Measurements from ENCODE around the gene IL37.

The IL37 gene

GRCh38 chr2:112919086-112919485, 8.1 kb downstream of the IL37 start:
- H3K9ac ChIP-seq (ENCODE audit: low read length in 5 of 5): no peak overlapping the region
- H3K4me1 ChIP-seq (ENCODE audit: control insufficient read depth in 5 of 5, insufficient read depth in 5 of 5, low read length in 5 of 5): no peaks in the 10 kb centered on the region
- H3K9me3 ChIP-seq (ENCODE audit: control insufficient read depth in 5 of 5, low read length in 5 of 5): peaks cover 0 to 4% (median 0%) of the 10 kb centered on the region in 5 donors
- no peak overlapping the region for H3K27ac ChIP-seq (ENCODE audit: low read depth, low read length)
- no peaks in the 10 kb centered on the region for H3K36me3 ChIP-seq (ENCODE audit: control insufficient read depth in 5 of 5, insufficient read depth in 5 of 5, low read length in 5 of 5)
- no peak overlapping the region for H3K4me3 ChIP-seq (ENCODE audit: low read depth in 1 of 5, low read length in 5 of 5)
- peaks cover 0 to 3% (median 0%) of the 10 kb centered on the region in 5 donors for H3K27me3 ChIP-seq (ENCODE audit: control insufficient read depth in 5 of 5, insufficient read depth in 4 of 5, low read length in 5 of 5)

DNA sequence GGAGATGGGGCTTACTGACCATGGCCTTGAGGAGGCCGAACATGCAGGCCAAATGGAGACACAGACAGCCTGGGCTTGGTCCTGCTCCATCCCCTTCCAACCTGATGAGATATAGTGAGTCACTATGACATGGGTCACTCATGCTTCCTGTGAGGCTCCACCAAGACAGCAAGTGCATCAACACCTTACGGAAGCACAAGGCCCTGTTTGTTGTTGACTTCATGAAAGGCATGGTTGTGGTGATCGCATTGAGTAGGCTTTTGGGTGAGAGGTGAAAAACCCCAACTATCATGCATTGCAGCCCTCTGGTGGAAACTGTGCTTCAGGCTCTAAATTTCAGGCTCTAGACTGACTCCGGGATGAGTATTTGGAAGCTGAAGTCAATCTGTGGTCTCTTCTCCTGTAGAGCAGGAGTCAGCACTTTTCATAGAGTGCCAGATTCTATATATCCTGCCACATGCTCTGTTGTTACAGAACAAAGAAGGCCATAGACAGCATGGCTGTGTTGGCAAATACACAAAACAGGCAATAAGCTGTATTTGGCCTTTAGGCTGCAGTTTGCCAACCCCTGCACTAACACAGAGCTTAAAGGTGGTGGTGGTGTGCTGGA, 10.1 kb downstream of the IL37 start:
- peaks cover 0 to 4% (median 0%) of the 10 kb centered on the region in 5 donors for H3K9me3 ChIP-seq (ENCODE audit: control insufficient read depth in 5 of 5, low read length in 5 of 5)
- no peaks in the 10 kb centered on the region for H3K4me1 ChIP-seq (ENCODE audit: control insufficient read depth in 5 of 5, insufficient read depth in 5 of 5, low read length in 5 of 5)
- no peak overlapping the region for H3K4me3 ChIP-seq (ENCODE audit: low read depth in 1 of 5, low read length in 5 of 5)
- H3K36me3 ChIP-seq (ENCODE audit: control insufficient read depth in 5 of 5, insufficient read depth in 5 of 5, low read length in 5 of 5): no peaks in the 10 kb centered on the region
- H3K27me3 ChIP-seq (ENCODE audit: control insufficient read depth in 5 of 5, insufficient read depth in 4 of 5, low read length in 5 of 5): peaks cover 0 to 5% (median 0%) of the 10 kb centered on the region in 5 donors
- no peak overlapping the region for H3K27ac ChIP-seq (ENCODE audit: low read depth, low read length)
- H3K9ac ChIP-seq (ENCODE audit: low read length in 5 of 5): no peak overlapping the region

- peaks cover 0 to 4% (median 0%) of the 10 kb centered on the region in 5 donors for H3K9me3 ChIP-seq (ENCODE audit: control insufficient read depth in 5 of 5, low read length in 5 of 5)
- H3K4me3 ChIP-seq (ENCODE audit: low read depth in 1 of 5, low read length in 5 of 5): no peak overlapping the region
- no peak overlapping the region for H3K9ac ChIP-seq (ENCODE audit: low read length in 5 of 5)
- H3K27ac ChIP-seq (ENCODE audit: low read depth, low read length): no peak overlapping the region
- H3K4me1 ChIP-seq (ENCODE audit: control insufficient read depth in 5 of 5, insufficient read depth in 5 of 5, low read length in 5 of 5): no peaks in the 10 kb centered on the region
- peaks cover 0 to 5% (median 0%) of the 10 kb centered on the region in 5 donors for H3K27me3 ChIP-seq (ENCODE audit: control insufficient read depth in 5 of 5, insufficient read depth in 4 of 5, low read length in 5 of 5)
- no peaks in the 10 kb centered on the region for H3K36me3 ChIP-seq (ENCODE audit: control insufficient read depth in 5 of 5, insufficient read depth in 5 of 5, low read length in 5 of 5)
Measured at GRCh38 chr2:112921982-112922381, 11.0 kb downstream of the IL37 start.

DNA sequence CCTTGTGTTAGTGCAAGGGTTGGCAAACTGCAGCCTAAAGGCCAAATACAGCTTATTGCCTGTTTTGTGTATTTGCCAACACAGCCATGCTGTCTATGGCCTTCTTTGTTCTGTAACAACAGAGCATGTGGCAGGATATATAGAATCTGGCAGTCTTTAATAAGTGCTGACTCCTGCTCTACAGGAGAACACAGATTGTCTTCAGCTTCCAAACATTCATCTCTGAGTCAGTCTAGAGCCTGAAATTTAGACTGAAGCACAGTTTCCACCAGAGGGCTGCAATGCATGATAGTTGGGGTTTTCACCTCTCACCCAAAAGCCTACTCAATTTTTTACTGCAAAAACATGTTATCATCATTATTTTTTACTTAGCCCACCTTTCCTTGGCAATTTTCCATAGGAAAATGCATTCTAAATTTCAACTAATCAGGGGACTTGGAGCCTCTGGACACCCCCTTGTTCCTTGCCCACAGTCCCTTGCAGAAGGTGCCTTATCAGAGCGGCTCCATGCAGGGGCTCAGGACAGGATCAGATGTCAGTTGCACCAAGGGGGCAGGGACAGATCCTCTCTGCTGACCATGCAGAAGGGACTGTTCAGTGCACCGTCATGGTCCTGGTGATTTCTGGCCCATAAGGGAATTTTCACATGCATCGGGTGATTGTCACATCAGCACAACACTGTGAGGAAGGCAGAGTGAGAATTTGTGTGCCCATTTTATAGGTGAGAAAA, 12.4 kb downstream of the IL37 start:
- peaks cover 0 to 5% (median 0%) of the 10 kb centered on the region in 5 donors for H3K27me3 ChIP-seq (ENCODE audit: control insufficient read depth in 5 of 5, insufficient read depth in 4 of 5, low read length in 5 of 5)
- no peaks in the 10 kb centered on the region for H3K36me3 ChIP-seq (ENCODE audit: control insufficient read depth in 5 of 5, insufficient read depth in 5 of 5, low read length in 5 of 5)
- no peak overlapping the region for H3K27ac ChIP-seq (ENCODE audit: low read depth, low read length)
- H3K4me3 ChIP-seq (ENCODE audit: low read depth in 1 of 5, low read length in 5 of 5): no peak overlapping the region
- no peak overlapping the region for H3K9ac ChIP-seq (ENCODE audit: low read length in 5 of 5)
- no peaks in the 10 kb centered on the region for H3K4me1 ChIP-seq (ENCODE audit: control insufficient read depth in 5 of 5, insufficient read depth in 5 of 5, low read length in 5 of 5)
- H3K9me3 ChIP-seq (ENCODE audit: control insufficient read depth in 5 of 5, low read length in 5 of 5): peaks cover 0 to 4% (median 0%) of the 10 kb centered on the region in 5 donors

DNA sequence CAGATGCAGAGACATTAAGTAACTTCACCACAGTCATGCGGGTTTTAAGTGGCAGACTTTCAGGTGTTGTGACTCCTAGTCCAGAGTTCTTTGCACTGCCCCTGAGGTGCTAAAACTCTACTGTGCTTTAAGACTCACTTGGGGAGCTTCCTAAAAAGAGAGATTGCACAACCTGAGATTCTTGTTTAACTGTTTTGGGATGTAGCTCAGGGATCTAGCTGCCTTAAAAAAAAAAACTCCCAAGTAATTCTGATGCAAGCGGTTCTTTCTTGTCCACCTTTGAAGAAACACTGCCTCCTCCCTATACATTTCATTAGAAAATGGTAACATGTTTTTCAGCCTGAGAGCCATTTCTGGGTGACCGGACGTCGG, 13.0 kb downstream of the IL37 start:
- H3K36me3 ChIP-seq (ENCODE audit: control insufficient read depth in 5 of 5, insufficient read depth in 5 of 5, low read length in 5 of 5): no peaks in the 10 kb centered on the region
- no peaks in the 10 kb centered on the region for H3K4me1 ChIP-seq (ENCODE audit: control insufficient read depth in 5 of 5, insufficient read depth in 5 of 5, low read length in 5 of 5)
- peaks cover 0 to 5% (median 0%) of the 10 kb centered on the region in 5 donors for H3K27me3 ChIP-seq (ENCODE audit: control insufficient read depth in 5 of 5, insufficient read depth in 4 of 5, low read length in 5 of 5)
- no peak overlapping the region for H3K27ac ChIP-seq (ENCODE audit: low read depth, low read length)
- H3K9me3 ChIP-seq (ENCODE audit: control insufficient read depth in 5 of 5, low read length in 5 of 5): peaks cover 0 to 3% (median 0%) of the 10 kb centered on the region in 5 donors
- no peak overlapping the region for H3K4me3 ChIP-seq (ENCODE audit: low read depth in 1 of 5, low read length in 5 of 5)
- H3K9ac ChIP-seq (ENCODE audit: low read length in 5 of 5): no peak overlapping the region

- peaks cover 0 to 2% (median 0%) of the 10 kb centered on the region in 5 donors for H3K9me3 ChIP-seq (ENCODE audit: control insufficient read depth in 5 of 5, low read length in 5 of 5)
- peaks cover 0 to 5% (median 0%) of the 10 kb centered on the region in 5 donors for H3K27me3 ChIP-seq (ENCODE audit: control insufficient read depth in 5 of 5, insufficient read depth in 4 of 5, low read length in 5 of 5)
- H3K27ac ChIP-seq (ENCODE audit: low read depth, low read length): no peak overlapping the region
- H3K9ac ChIP-seq (ENCODE audit: low read length in 5 of 5): no peak overlapping the region
- H3K4me1 ChIP-seq (ENCODE audit: control insufficient read depth in 5 of 5, insufficient read depth in 5 of 5, low read length in 5 of 5): no peaks in the 10 kb centered on the region
- H3K36me3 ChIP-seq (ENCODE audit: control insufficient read depth in 5 of 5, insufficient read depth in 5 of 5, low read length in 5 of 5): no peaks in the 10 kb centered on the region
- H3K4me3 ChIP-seq (ENCODE audit: low read depth in 1 of 5, low read length in 5 of 5): no peak overlapping the region
Measured at GRCh38 chr2:112924360-112924759, 13.4 kb downstream of the IL37 start.

DNA sequence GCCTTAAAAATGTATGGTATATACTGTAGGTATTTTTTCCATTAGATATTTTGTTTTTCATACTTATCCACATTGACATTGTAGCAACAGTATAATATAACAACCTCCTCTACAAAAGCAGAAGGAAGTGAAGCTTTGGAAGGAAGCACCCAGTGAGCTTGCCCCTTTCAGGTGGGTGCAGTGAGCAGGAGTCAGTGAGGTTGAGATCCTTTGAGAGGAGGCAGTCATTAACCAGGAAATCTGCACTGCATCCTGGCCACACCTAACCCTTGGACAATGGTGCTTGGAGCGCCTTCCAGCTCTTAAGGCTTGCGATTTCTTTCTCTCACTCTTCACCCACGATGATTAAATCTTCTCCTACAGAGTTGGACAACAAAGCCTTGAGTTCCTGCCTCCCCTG, 13.9 kb downstream of the IL37 start:
- no peaks in the 10 kb centered on the region for H3K4me1 ChIP-seq (ENCODE audit: control insufficient read depth in 5 of 5, insufficient read depth in 5 of 5, low read length in 5 of 5)
- peaks cover 0 to 5% (median 0%) of the 10 kb centered on the region in 5 donors for H3K27me3 ChIP-seq (ENCODE audit: control insufficient read depth in 5 of 5, insufficient read depth in 4 of 5, low read length in 5 of 5)
- H3K4me3 ChIP-seq (ENCODE audit: low read depth in 1 of 5, low read length in 5 of 5): no peak overlapping the region
- no peak overlapping the region for H3K9ac ChIP-seq (ENCODE audit: low read length in 5 of 5)
- no peak overlapping the region for H3K27ac ChIP-seq (ENCODE audit: low read depth, low read length)
- H3K36me3 ChIP-seq (ENCODE audit: control insufficient read depth in 5 of 5, insufficient read depth in 5 of 5, low read length in 5 of 5): no peaks in the 10 kb centered on the region
- no peaks in the 10 kb centered on the region for H3K9me3 ChIP-seq (ENCODE audit: control insufficient read depth in 5 of 5, low read length in 5 of 5)

- Histone ChIP-seq H3K4me3 (ENCODE audit: low read depth in 1 of 5, low read length in 5 of 5) (no peak overlapping the region), H3K9ac (ENCODE audit: low read length in 5 of 5) (no peak overlapping the region), H3K36me3 (ENCODE audit: control insufficient read depth in 5 of 5, insufficient read depth in 5 of 5, low read length in 5 of 5) (no peaks in the 10 kb centered on the region), H3K27ac (ENCODE audit: low read depth, low read length) (no peak overlapping the region), H3K9me3 (ENCODE audit: control insufficient read depth in 5 of 5, low read length in 5 of 5) (no peaks in the 10 kb centered on the region), H3K27me3 (ENCODE audit: control insufficient read depth in 5 of 5, insufficient read depth in 4 of 5, low read length in 5 of 5) (peaks cover 0 to 5% (median 0%) of the 10 kb centered on the region in 5 donors), H3K4me1 (ENCODE audit: control insufficient read depth in 5 of 5, insufficient read depth in 5 of 5, low read length in 5 of 5) (no peaks in the 10 kb centered on the region)
Measured at GRCh38 chr2:112926707-112927106, 15.7 kb downstream of the IL37 start.

DNA sequence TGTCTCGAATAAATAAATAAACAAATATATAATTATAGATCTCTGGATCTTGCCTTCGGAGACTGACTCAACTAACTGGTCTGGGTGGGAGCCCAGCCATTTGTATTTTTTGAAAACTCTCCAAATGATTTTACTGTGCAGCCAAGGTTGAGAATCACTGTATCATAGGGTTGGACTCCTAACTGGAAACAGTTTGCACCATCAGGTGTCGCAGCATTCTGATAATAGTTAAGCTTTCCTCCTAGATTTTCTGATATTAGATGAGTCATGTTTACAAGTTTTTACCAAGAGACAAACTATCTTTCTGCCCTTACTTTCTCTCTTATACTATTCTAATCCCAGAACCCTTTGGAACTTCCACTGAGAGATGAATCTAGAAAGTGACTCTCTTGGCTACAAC, 16.8 kb downstream of the IL37 start:
- Histone ChIP-seq H3K27ac (ENCODE audit: low read depth, low read length) (no peak overlapping the region), H3K4me1 (ENCODE audit: control insufficient read depth in 5 of 5, insufficient read depth in 5 of 5, low read length in 5 of 5) (no peaks in the 10 kb centered on the region), H3K9ac (ENCODE audit: low read length in 5 of 5) (no peak overlapping the region), H3K4me3 (ENCODE audit: low read depth in 1 of 5, low read length in 5 of 5) (no peak overlapping the region), H3K36me3 (ENCODE audit: control insufficient read depth in 5 of 5, insufficient read depth in 5 of 5, low read length in 5 of 5) (no peaks in the 10 kb centered on the region), H3K9me3 (ENCODE audit: control insufficient read depth in 5 of 5, low read length in 5 of 5) (no peaks in the 10 kb centered on the region), H3K27me3 (ENCODE audit: control insufficient read depth in 5 of 5, insufficient read depth in 4 of 5, low read length in 5 of 5) (peaks cover 0 to 5% (median 0%) of the 10 kb centered on the region in 5 donors)

- Histone ChIP-seq H3K4me1 (ENCODE audit: control insufficient read depth in 5 of 5, insufficient read depth in 5 of 5, low read length in 5 of 5) (no peaks in the 10 kb centered on the region), H3K27ac (ENCODE audit: low read depth, low read length) (no peak overlapping the region), H3K4me3 (ENCODE audit: low read depth in 1 of 5, low read length in 5 of 5) (no peak overlapping the region), H3K9me3 (ENCODE audit: control insufficient read depth in 5 of 5, low read length in 5 of 5) (no peaks in the 10 kb centered on the region), H3K9ac (ENCODE audit: low read length in 5 of 5) (no peak overlapping the region), H3K27me3 (ENCODE audit: control insufficient read depth in 5 of 5, insufficient read depth in 4 of 5, low read length in 5 of 5) (peaks cover 0 to 3% (median 0%) of the 10 kb centered on the region in 5 donors), H3K36me3 (ENCODE audit: control insufficient read depth in 5 of 5, insufficient read depth in 5 of 5, low read length in 5 of 5) (no peaks in the 10 kb centered on the region)
Measured at GRCh38 chr2:112933261-112933660, 22.3 kb downstream of the IL37 start.
